Prostate gland (tissue), 2 donors: ENCODE measurements around the gene LDB2. TPM values are rescaled to one million over a fixed set of nuclear protein-coding genes. Genes with fewer than 3 reads are reported as not detected.

Experiments used
- DNase-seq: peaks from one replicate; pipeline ENCODE4 v3.0.0-alpha.2; 2019; ENCODE audit warnings: low spot score
- H3K27ac ChIP-seq, 2 donors: fragments of 200-600 bp; sonication (generic); 2 replicates each; pipeline ENCODE4 v1.5.1; 2017 to 2019
- H3K27me3 ChIP-seq: fragments of 200-600 bp; sonication (generic); replicated peaks from 2 replicates; pipeline ENCODE4 v1.5.1; 2019; ENCODE audit not compliant: insufficient read depth
- H3K36me3 ChIP-seq, 2 donors: fragments of 200-600 bp; sonication (generic); 1 replicate in 1 of 2; 2 replicates in 1 of 2; pipeline versions ENCODE4 v1.5.1 to v1.8.1; 2017 to 2019
- H3K4me1 ChIP-seq: fragments of 200-600 bp; sonication (generic); replicated peaks from 2 replicates; pipeline ENCODE4 v1.5.1; 2019
- H3K4me3 ChIP-seq, 2 donors: fragments of 200-600 bp; sonication (generic); 2 replicates each; pipeline ENCODE4 v1.5.1; 2017 to 2019
- H3K9me3 ChIP-seq: fragments of 200-600 bp; sonication (generic); 2 replicates; pipeline ENCODE4 v1.5.1; 2017
- CTCF ChIP-seq, 4 experiments: fragments of 200-600 bp in 2 of 4; fragments of 450-650 bp in 2 of 4; sonication (generic) in 2 of 4; IDR thresholded peaks; 1 replicate in 3 of 4; 2 replicates in 1 of 4; pipeline ENCODE4 v1.5.1; 2016 to 2019; ENCODE audit warnings: antibody characterized with exemption in 4 of 4, mild to moderate bottlenecking in 2 of 4, moderate library complexity in 2 of 4
- POLR2A ChIP-seq: fragments of 450-650 bp; IDR thresholded peaks from one replicate; pipeline ENCODE4 v1.6.1; 2016; ENCODE audit warnings: antibody characterized with exemption, mild to moderate bottlenecking
- POLR2AphosphoS5 ChIP-seq: sonication (generic); formaldehyde crosslinking; IDR thresholded peaks from one replicate; pipeline ENCODE4 v1.6.1; 2017; ENCODE audit warnings: antibody characterized with exemption
- WGBS: methylation state at CpG from one replicate; pipeline ENCODE4 v1.1.5; 2018; 5-methylcytosine and 5-hydroxymethylcytosine counted together
- intact Hi-C: fragments of 100-400 bp; cut with DNase I; formaldehyde crosslinking; loops from one replicate; pipeline ENCODE4 v1.14.2; 2022
- total RNA-seq, 2 donors: library from RNA; depleted of rRNA; stranded (reverse); fragments of >200 nt; gene quantifications; one replicate each; pipeline ENCODE4 v1.1.0, GENCODE V29; 2016

LDB2 gene
- total RNA-seq, 2 donors from 2014 or later, result 6.0 to 37.7 TPM

DNA sequence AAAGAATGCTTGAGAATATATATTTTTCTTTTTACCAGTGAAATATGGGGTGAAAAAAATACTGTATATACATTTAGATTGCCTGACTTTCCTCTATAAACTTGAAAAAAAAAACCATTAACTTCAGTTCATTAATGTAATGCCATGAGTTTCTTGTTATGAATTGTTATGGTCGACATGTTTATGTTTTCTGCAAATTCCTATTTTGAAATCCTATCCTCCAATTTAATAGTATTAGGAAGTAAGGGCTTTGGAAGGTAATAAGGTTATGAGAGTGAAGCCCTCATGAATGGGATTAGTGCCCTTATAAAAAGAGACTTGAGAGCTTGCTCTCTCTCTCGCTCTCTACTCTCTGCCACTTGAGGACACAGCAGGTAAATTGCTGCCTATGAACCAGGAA lies 211.4 kb downstream of the LDB2 start:
- no peak for DNase-seq
- 87% methylated on average over 2 of the region's 2 CpGs for WGBS
- Histone ChIP-seq H3K27ac (no peak overlapping the region), H3K4me1 (no peaks in the 10 kb centered on the region), H3K36me3 (no peaks in the 10 kb centered on the region), H3K4me3 (no peak overlapping the region), H3K27me3 (no peaks in the 10 kb centered on the region), H3K9me3 (no peaks in the 10 kb centered on the region)
- TF ChIP-seq CTCF (IDR thresholded peaks at IDR 0.05), result no peak
- TF ChIP-seq POLR2A, result no peak
- no peak for TF ChIP-seq POLR2AphosphoS5
- intact Hi-C loops, result no loop called here

DNA sequence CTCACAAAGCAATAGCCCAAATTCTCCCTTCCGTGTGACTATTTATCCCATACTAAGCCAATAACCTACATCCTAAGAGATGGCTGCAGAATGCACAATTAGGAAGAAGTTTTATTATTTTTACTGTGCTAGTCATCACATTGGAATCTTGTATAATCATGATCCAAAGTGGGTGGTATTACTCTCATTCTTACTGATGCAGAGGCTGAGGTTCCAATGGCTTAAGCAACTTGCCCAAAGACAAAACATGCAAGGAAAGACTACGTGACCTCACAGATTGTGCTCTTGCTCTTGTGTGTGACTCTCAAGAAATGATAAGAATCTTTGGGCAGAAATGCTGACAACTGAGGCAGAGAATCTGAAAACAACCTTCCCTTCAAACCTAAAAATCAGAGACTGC lies 212.2 kb downstream of the LDB2 start:
- Histone ChIP-seq H3K36me3 (no peaks in the 10 kb centered on the region), H3K27me3 (no peaks in the 10 kb centered on the region), H3K4me1 (no peaks in the 10 kb centered on the region), H3K9me3 (no peaks in the 10 kb centered on the region), H3K27ac (no peak overlapping the region), H3K4me3 (no peak overlapping the region)
- DNase-seq, result no peak
- TF ChIP-seq POLR2A, result no peak
- TF ChIP-seq POLR2AphosphoS5, result no peak
- no peak for TF ChIP-seq CTCF (IDR thresholded peaks at IDR 0.05)
- intact Hi-C loops, result no loop called here
- 73% methylated on average over 2 of the region's 2 CpGs for WGBS

GRCh38 chr4:16685536-16685935 lies 212.9 kb downstream of the LDB2 start:
- no peak for DNase-seq
- H3K27ac ChIP-seq, result no peak overlapping the region
- intact Hi-C loops, result no loop called here
- TF ChIP-seq POLR2AphosphoS5 (no peak), POLR2A (no peak), CTCF (IDR thresholded peaks at IDR 0.05) (no peak)
- no peaks in the 10 kb centered on the region for H3K4me1 ChIP-seq
- H3K9me3 ChIP-seq, result no peaks in the 10 kb centered on the region
- WGBS, result 90% methylated on average over 8 of the region's 8 CpGs
- H3K27me3 ChIP-seq, result no peaks in the 10 kb centered on the region
- H3K4me3 ChIP-seq, result no peak overlapping the region
- H3K36me3 ChIP-seq, result no peaks in the 10 kb centered on the region

GRCh38 chr4:16684935-16685334 lies 213.5 kb downstream of the LDB2 start:
- no peaks in the 10 kb centered on the region for H3K36me3 ChIP-seq

More at GRCh38 chr4:16684935-16685334, 213.5 kb downstream of the LDB2 start:
- H3K27ac ChIP-seq, result no peak overlapping the region
- DNase-seq, result no peak
- 57% methylated on average over 3 of the region's 3 CpGs for WGBS
- no peak overlapping the region for H3K4me3 ChIP-seq
- no peaks in the 10 kb centered on the region for H3K27me3 ChIP-seq
- no peaks in the 10 kb centered on the region for H3K9me3 ChIP-seq
- no peak for TF ChIP-seq POLR2AphosphoS5
- no peak for TF ChIP-seq CTCF (IDR thresholded peaks at IDR 0.05)
- TF ChIP-seq POLR2A, result no peak
- H3K4me1 ChIP-seq, result no peaks in the 10 kb centered on the region
- intact Hi-C loops, result no loop called here
